ENCODE data around the gene ETV5.

ETV5 gene

DNA sequence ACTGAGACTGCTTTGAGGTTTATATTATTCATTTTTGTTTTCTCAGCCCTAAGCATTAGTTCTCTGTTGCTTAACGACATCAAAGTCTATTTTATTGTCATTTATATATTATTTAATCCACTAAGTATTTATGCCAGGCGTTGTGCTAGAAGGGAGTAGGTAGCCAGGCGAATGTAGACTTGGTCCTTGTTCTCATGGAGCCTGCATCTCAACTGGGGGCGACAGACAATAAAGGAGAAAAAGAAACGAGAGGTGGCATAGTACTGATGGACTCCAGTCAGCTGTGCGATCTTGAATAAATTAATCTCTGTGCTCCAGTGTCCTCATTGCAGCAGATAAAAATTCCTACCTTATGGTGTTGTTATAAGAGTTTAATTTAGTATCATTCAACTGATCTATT is 49.7 kb downstream of the ETV5 start (continued):
- TF ChIP-seq ZFP30 (CRISPR knock-in tag; IDR thresholded peaks at IDR 0.05) (no peak), ZNF565 (CRISPR knock-in tag; conservative IDR thresholded peaks at IDR 0.05; ENCODE audit: low read depth) (no peak), ESRRG (CRISPR knock-in tag; IDR thresholded peaks at IDR 0.05) (no peak), ISL1 (CRISPR knock-in tag; IDR thresholded peaks at IDR 0.05) (no peak), TOX (CRISPR knock-in tag; IDR thresholded peaks at IDR 0.05; ENCODE audit: borderline replicate concordance) (no peak)

DNA sequence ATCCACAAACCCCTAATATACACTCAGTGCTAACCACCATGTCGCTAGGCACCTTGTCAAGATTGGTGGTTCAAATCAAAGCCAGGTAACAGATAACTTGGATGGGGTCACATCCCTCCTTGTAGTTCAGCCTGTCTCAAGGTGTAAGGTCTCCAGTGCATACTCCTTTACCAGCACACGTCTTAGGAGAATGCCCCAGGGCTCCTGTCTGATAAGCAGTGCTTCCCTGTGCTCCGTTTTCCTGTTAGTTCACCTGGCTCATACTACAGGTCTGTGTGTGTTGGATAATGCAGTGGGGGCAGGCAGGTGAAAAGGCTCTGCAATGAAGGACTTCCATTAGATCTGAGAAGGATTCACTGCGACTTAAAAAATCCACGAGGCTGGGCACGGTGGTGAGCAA is 50.7 kb downstream of the ETV5 start:
- no peak for ATAC-seq
- no peak for TF ChIP-seq TOX (CRISPR knock-in tag; IDR thresholded peaks at IDR 0.05; ENCODE audit: borderline replicate concordance)
- no peak for TF ChIP-seq TCF4 (CRISPR knock-in tag; IDR thresholded peaks at IDR 0.05; ENCODE audit: borderline replicate concordance)
- TF ChIP-seq ZNF565 (CRISPR knock-in tag; conservative IDR thresholded peaks at IDR 0.05; ENCODE audit: low read depth): no peak
- TF ChIP-seq, protein P1, sequence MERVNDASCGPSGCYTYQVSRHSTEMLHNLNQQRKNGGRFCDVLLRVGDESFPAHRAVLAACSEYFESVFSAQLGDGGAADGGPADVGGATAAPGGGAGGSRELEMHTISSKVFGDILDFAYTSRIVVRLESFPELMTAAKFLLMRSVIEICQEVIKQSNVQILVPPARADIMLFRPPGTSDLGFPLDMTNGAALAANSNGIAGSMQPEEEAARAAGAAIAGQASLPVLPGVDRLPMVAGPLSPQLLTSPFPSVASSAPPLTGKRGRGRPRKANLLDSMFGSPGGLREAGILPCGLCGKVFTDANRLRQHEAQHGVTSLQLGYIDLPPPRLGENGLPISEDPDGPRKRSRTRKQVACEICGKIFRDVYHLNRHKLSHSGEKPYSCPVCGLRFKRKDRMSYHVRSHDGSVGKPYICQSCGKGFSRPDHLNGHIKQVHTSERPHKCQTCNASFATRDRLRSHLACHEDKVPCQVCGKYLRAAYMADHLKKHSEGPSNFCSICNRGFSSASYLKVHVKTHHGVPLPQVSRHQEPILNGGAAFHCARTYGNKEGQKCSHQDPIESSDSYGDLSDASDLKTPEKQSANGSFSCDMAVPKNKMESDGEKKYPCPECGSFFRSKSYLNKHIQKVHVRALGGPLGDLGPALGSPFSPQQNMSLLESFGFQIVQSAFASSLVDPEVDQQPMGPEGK (CRISPR knock-in tag; IDR thresholded peaks at IDR 0.05; ENCODE audit: borderline replicate concordance): no peak
- no peak for TF ChIP-seq SNAI2 (CRISPR knock-in tag; IDR thresholded peaks at IDR 0.05)
- no peak for TF ChIP-seq BACH2 (CRISPR knock-in tag; IDR thresholded peaks at IDR 0.05; ENCODE audit: borderline replicate concordance)
- TF ChIP-seq GLIS3 (CRISPR knock-in tag; IDR thresholded peaks at IDR 0.05): no peak
- no peak for TF ChIP-seq PPARA (CRISPR knock-in tag; IDR thresholded peaks at IDR 0.05; ENCODE audit: borderline replicate concordance)
- no peak for TF ChIP-seq ZNF70 (CRISPR knock-in tag; IDR thresholded peaks at IDR 0.05)
- no peak for TF ChIP-seq ESRRG (CRISPR knock-in tag; IDR thresholded peaks at IDR 0.05)
- TF ChIP-seq ZFP3 (CRISPR knock-in tag; IDR thresholded peaks at IDR 0.05): no peak
- TF ChIP-seq, protein P2, sequence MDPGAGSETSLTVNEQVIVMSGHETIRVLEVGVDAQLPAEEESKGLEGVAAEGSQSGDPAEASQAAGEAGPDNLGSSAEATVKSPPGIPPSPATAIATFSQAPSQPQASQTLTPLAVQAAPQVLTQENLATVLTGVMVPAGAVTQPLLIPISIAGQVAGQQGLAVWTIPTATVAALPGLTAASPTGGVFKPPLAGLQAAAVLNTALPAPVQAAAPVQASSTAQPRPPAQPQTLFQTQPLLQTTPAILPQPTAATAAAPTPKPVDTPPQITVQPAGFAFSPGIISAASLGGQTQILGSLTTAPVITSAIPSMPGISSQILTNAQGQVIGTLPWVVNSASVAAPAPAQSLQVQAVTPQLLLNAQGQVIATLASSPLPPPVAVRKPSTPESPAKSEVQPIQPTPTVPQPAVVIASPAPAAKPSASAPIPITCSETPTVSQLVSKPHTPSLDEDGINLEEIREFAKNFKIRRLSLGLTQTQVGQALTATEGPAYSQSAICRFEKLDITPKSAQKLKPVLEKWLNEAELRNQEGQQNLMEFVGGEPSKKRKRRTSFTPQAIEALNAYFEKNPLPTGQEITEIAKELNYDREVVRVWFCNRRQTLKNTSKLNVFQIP (CRISPR knock-in tag; IDR thresholded peaks at IDR 0.05; ENCODE audit: borderline replicate concordance, low read depth): no peak

DNA sequence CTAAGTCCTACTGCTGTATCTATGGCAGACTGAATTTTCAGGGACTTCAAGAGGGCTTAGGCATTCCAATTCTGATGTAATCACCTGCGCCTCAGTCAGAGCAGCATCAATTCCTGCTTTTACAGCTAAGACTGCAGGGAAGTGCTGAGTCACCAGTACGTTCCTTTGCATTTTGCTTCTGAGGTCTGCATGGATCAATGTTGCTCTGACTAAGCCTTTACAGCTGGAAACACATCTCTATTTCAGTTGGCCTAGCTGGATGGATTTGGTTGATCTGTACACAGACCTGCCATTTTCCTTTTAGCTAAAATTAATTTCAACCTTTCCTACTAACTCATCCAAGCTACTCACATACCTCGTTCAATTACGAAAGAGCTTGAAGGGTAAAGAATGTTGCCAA is 51.3 kb downstream of the ETV5 start:
- no peak; the same call in 1 of the 3 replicates for ATAC-seq
- no peak for TF ChIP-seq ZFP3 (CRISPR knock-in tag; IDR thresholded peaks at IDR 0.05)
- TF ChIP-seq ZC3H10 (CRISPR knock-in tag; IDR thresholded peaks at IDR 0.05): no peak
- TF ChIP-seq ZNF70 (CRISPR knock-in tag; IDR thresholded peaks at IDR 0.05): no peak
- TF ChIP-seq BACH2 (CRISPR knock-in tag; IDR thresholded peaks at IDR 0.05; ENCODE audit: borderline replicate concordance): no peak
- TF ChIP-seq ESRRG (CRISPR knock-in tag; IDR thresholded peaks at IDR 0.05): no peak
- TF ChIP-seq SNAI2 (CRISPR knock-in tag; IDR thresholded peaks at IDR 0.05): no peak
- no peak for TF ChIP-seq ARNTL (CRISPR knock-in tag; IDR thresholded peaks at IDR 0.05; ENCODE audit: borderline replicate concordance, low read depth)
- no peak for TF ChIP-seq CSDC2 (CRISPR knock-in tag; IDR thresholded peaks at IDR 0.05)
- TF ChIP-seq PPARA (CRISPR knock-in tag; IDR thresholded peaks at IDR 0.05; ENCODE audit: borderline replicate concordance): no peak
- TF ChIP-seq TCF4 (CRISPR knock-in tag; IDR thresholded peaks at IDR 0.05; ENCODE audit: borderline replicate concordance): no peak
- TF ChIP-seq TOX (CRISPR knock-in tag; IDR thresholded peaks at IDR 0.05; ENCODE audit: borderline replicate concordance): no peak
- no peak for TF ChIP-seq GLIS3 (CRISPR knock-in tag; IDR thresholded peaks at IDR 0.05)
- no peak for TF ChIP-seq OSR1 (CRISPR knock-in tag; IDR thresholded peaks at IDR 0.05)
- TF ChIP-seq, protein P1 (CRISPR knock-in tag; IDR thresholded peaks at IDR 0.05; ENCODE audit: borderline replicate concordance): no peak
- no peak for TF ChIP-seq ISL1 (CRISPR knock-in tag; IDR thresholded peaks at IDR 0.05)
- no peak for TF ChIP-seq RARB (CRISPR knock-in tag; IDR thresholded peaks at IDR 0.05)
- no peak for TF ChIP-seq ZNF565 (CRISPR knock-in tag; conservative IDR thresholded peaks at IDR 0.05; ENCODE audit: low read depth)
- TF ChIP-seq, protein P3, sequence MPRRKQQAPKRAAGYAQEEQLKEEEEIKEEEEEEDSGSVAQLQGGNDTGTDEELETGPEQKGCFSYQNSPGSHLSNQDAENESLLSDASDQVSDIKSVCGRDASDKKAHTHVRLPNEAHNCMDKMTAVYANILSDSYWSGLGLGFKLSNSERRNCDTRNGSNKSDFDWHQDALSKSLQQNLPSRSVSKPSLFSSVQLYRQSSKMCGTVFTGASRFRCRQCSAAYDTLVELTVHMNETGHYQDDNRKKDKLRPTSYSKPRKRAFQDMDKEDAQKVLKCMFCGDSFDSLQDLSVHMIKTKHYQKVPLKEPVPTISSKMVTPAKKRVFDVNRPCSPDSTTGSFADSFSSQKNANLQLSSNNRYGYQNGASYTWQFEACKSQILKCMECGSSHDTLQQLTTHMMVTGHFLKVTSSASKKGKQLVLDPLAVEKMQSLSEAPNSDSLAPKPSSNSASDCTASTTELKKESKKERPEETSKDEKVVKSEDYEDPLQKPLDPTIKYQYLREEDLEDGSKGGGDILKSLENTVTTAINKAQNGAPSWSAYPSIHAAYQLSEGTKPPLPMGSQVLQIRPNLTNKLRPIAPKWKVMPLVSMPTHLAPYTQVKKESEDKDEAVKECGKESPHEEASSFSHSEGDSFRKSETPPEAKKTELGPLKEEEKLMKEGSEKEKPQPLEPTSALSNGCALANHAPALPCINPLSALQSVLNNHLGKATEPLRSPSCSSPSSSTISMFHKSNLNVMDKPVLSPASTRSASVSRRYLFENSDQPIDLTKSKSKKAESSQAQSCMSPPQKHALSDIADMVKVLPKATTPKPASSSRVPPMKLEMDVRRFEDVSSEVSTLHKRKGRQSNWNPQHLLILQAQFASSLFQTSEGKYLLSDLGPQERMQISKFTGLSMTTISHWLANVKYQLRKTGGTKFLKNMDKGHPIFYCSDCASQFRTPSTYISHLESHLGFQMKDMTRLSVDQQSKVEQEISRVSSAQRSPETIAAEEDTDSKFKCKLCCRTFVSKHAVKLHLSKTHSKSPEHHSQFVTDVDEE (CRISPR knock-in tag; IDR thresholded peaks at IDR 0.05): no peak
- TF ChIP-seq, protein P4, sequence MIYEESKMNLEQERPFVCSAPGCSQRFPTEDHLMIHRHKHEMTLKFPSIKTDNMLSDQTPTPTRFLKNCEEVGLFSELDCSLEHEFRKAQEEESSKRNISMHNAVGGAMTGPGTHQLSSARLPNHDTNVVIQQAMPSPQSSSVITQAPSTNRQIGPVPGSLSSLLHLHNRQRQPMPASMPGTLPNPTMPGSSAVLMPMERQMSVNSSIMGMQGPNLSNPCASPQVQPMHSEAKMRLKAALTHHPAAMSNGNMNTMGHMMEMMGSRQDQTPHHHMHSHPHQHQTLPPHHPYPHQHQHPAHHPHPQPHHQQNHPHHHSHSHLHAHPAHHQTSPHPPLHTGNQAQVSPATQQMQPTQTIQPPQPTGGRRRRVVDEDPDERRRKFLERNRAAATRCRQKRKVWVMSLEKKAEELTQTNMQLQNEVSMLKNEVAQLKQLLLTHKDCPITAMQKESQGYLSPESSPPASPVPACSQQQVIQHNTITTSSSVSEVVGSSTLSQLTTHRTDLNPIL (CRISPR knock-in tag; IDR thresholded peaks at IDR 0.05; ENCODE audit: low read depth): no peak
- TF ChIP-seq, protein P5, sequence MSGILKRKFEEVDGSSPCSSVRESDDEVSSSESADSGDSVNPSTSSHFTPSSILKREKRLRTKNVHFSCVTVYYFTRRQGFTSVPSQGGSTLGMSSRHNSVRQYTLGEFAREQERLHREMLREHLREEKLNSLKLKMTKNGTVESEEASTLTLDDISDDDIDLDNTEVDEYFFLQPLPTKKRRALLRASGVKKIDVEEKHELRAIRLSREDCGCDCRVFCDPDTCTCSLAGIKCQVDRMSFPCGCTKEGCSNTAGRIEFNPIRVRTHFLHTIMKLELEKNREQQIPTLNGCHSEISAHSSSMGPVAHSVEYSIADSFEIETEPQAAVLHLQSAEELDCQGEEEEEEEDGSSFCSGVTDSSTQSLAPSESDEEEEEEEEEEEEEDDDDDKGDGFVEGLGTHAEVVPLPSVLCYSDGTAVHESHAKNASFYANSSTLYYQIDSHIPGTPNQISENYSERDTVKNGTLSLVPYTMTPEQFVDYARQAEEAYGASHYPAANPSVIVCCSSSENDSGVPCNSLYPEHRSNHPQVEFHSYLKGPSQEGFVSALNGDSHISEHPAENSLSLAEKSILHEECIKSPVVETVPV (CRISPR knock-in tag; IDR thresholded peaks at IDR 0.05): no peak
